Astrocyte of the cerebellum (primary cell): Measurements from ENCODE around the gene YY2.
A peak's percentile ranks its signal among the peaks of the same experiment; 100 is the strongest.
"Not testable (repeated sequence)": the region's sequence is repeated elsewhere in the genome, so short reads cannot be mapped to it uniquely, and the experiment has no call there.

Source experiments
- DNase-seq: peaks from one replicate; pipeline ENCODE4 v3.0.0-alpha.2; 2011; ENCODE audit warnings: low read depth
- H3K4me3 ChIP-seq: 2 replicates; pipeline ENCODE4 v1.5.1; 2011; ENCODE audit warnings: mild to moderate bottlenecking, low read depth, low read length, moderate library complexity
- CTCF ChIP-seq: IDR thresholded peaks from 2 replicates; pipeline ENCODE4 v1.5.1; 2012; ENCODE audit warnings: low read length, low read depth, moderate library complexity, mild to moderate bottlenecking; ENCODE audit errors: missing control alignments
- in situ Hi-C: cut with HindIII; loops from 2 replicates; pipeline ENCODE4 v1.10.0; 2017; ENCODE audit warnings: low sequenced_read_pairs

YY2 gene

GRCh38 chrX:21870494-21870893 lies 14.7 kb downstream of the YY2 start:
- in situ Hi-C loops = no loop called here
- no peak overlapping the region for H3K4me3 ChIP-seq
- no peak for DNase-seq
- no peak for TF ChIP-seq CTCF

DNA sequence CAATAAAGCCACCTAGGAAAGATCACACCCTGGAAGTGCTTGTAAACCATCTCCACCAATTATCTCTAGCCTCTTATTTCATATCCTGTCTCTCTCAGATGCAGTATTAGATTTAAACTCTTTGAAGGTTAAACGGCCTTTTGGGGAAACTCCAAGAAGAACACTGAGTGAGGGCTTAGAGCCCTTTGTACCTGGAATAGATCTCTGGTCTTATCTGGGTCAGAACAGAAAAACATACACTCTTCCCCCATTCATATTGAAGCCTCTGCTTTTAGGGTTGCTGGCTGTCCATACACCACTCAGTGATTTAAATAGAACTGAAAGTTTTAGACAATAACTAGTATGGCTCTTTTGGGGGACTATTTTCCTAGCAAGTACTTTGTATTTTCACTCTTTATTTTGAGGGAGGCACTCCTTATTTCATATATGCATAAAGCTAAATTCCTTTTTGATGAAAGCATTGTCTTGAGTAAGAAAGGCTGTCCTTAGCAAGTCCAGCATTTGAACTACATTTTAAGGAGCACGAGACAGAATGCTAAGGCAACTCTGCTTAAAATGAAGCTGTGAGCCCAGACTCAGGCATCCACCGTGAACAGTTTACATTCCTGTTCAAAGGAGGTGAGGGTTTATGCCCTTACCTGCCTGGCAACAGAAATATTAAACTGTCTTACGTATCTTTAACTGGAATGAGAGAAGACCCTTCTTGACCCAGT lies 17.4 kb downstream of the YY2 start:
- H3K4me3 ChIP-seq = no peak overlapping the region
- TF ChIP-seq CTCF = no peak
- in situ Hi-C loops = no loop called here
- no peak for DNase-seq

DNA sequence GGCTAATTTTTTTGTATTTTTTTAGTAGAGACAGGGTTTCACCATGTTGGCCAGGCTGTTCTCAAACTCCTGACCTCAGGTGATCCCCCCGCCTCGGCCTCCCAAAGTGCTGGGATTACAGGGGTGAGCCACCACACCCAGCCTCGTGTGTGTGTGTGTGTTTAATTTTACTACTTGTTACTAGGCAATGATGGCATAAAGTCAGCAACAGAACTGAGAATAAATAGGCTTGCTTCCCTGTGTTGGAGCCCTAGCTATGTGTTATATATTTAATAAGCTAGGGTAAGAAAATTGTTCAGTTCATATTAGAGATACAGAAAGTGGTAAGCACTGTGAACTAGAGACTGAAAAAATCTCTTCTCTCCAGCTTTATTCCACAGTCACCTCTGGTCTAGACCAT lies 18.4 kb downstream of the YY2 start:
- in situ Hi-C loops, H3K4me3 ChIP-seq, DNase-seq: not testable (repeated sequence)

DNA sequence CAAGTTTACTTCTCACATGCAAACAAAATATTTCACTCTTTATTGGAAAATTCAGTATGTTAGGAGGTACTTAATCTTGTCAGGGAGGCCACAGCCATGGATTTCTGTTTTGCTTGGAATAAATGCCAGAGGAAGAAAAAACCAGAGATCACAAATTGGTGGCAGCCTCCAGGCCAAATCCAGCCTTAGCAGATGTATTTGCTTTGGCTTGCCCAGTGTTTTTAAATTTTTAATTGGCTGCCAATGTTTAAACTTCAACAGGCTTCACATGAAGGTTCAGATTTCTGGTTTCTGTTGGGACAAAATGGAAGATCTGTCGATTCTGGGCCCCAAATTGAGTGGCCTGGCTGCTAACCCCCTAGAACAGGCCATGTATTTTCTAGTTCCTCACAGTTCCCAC lies 19.2 kb downstream of the YY2 start:
- in situ Hi-C loops = no loop called here
- H3K4me3 ChIP-seq = no peak overlapping the region
- no peak for DNase-seq
- TF ChIP-seq CTCF = no peak

DNA sequence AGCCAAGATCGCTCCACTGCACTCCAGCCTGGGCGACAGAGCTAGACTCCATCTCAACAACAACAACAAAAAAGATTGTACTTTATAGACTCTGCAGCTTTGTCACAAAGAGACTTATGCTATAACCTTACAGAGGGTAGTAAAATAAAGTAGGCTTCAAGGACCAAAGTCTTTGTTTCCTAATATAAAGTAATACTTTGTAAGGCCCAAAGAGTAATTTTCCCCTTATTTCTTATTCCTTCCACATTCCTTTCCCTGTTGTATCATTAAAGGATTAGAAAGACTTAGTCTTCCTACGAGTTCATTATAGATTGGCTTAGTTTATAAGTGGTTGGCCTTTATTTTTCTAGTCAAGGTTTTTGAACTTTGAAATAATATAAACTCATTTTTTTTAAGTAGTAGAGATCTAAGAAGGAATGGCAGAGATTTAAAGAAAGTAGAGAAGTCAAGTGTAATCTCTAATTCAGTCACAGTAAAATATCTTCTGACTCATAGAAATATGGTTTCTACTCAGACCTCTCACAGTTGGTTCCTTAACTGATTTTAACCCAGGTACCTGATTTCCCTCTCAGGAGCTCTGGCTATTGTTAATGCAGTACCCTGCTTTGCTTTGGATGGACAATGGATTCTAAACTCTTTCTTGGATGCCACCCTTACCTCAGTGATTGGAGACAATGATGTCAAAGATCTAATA lies 26.2 kb downstream of the YY2 start:
- no peak for DNase-seq
- TF ChIP-seq CTCF = no peak
- no peak overlapping the region for H3K4me3 ChIP-seq
- in situ Hi-C loops = no loop called here

GRCh38 chrX:21883258-21883657 lies 27.5 kb downstream of the YY2 start:
- no peak for DNase-seq
- no peak overlapping the region for H3K4me3 ChIP-seq
- in situ Hi-C loops = no loop called here
- no peak for TF ChIP-seq CTCF

DNA sequence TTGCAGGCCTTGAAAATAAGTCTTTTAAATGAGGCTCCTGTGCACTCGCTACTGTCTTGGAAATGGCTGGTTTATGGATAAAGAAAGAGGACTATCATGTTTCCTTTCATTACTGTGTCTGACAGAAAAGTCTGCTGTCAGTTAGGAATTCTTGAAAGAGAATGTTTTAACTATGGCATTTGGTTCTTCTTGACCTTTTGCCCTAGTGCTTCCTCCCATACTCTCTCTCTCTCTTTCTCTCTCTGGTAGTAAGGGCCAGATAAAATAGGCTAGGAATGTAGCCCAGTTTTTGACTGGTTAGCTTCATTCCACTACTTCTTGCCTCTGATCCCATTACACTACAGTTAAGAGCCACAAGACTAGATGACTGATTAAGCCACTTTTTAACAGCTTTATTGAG lies 29.8 kb downstream of the YY2 start:
- H3K4me3 ChIP-seq = no peak overlapping the region
- in situ Hi-C loops = no loop called here
- TF ChIP-seq CTCF = no peak
- peak; percentile 5 for DNase-seq
